HepG2 (cell line): Measurements from ENCODE around the gene AKAP10. TPM values are rescaled to one million over a fixed set of nuclear protein-coding genes. Genes with fewer than 3 reads are reported as not detected.

ENCODE experiments used
- CEBPG ChIP-seq: IDR thresholded peaks from 2 replicates; pipeline ENCODE4 v1.6.1; 2016
- CENPX ChIP-seq: sonication (generic); formaldehyde crosslinking; IDR thresholded peaks from 2 replicates; pipeline ENCODE4 v1.9.0; 2021; ENCODE audit warnings: mild to moderate bottlenecking, missing genetic modification reagents, moderate library complexity
- FOXA3 ChIP-seq: IDR thresholded peaks from 2 replicates; pipeline ENCODE4 v1.6.1; 2016; ENCODE audit warnings: missing genetic modification reagents, missing compliant biosample characterization
- IKZF5 ChIP-seq: IDR thresholded peaks from 2 replicates; pipeline ENCODE4 v1.6.1; 2018; ENCODE audit warnings: missing genetic modification reagents, mild to moderate bottlenecking, missing compliant biosample characterization
- MBNL3 ChIP-seq: fragments of 250-450 bp; sonication (Bioruptor Pico); conservative IDR thresholded peaks from 2 replicates; pipeline ENCODE4 v1.8.0; 2022; ENCODE audit warnings: mild to moderate bottlenecking, inconsistent platforms
- NBN ChIP-seq: fragments of 450-650 bp; conservative IDR thresholded peaks from 2 replicates; pipeline ENCODE4 v1.6.1; 2017
- NFAT5 ChIP-seq: sonication (generic); formaldehyde crosslinking; IDR thresholded peaks from 2 replicates; pipeline ENCODE4 v1.4.0; 2020; ENCODE audit warnings: missing genetic modification reagents
- NFATC3 ChIP-seq: sonication (generic); formaldehyde crosslinking; IDR thresholded peaks from 2 replicates; pipeline ENCODE4 v1.5.1; 2020; ENCODE audit warnings: mild to moderate bottlenecking, missing genetic modification reagents
- PITX1 ChIP-seq: sonication (generic); formaldehyde crosslinking; IDR thresholded peaks from 2 replicates; pipeline ENCODE4 v1.5.1; 2020; ENCODE audit warnings: mild to moderate bottlenecking, missing genetic modification reagents
- RBM39 ChIP-seq: fragments of 200-400 bp; formaldehyde crosslinking; IDR thresholded peaks from one replicate; pipeline ENCODE4 v1.6.1; 2018; ENCODE audit warnings: antibody characterized with exemption, mild to moderate bottlenecking, low read depth, low read length; ENCODE audit not compliant: poor library complexity, severe bottlenecking
- RCOR2 ChIP-seq: IDR thresholded peaks from 2 replicates; pipeline ENCODE4 v1.6.1; 2016; ENCODE audit warnings: missing biosample characterization, missing genetic modification reagents
- REPIN1 ChIP-seq: sonication (generic); formaldehyde crosslinking; IDR thresholded peaks from 2 replicates; pipeline ENCODE4 v1.8.0; 2022; ENCODE audit warnings: missing genetic modification reagents, low read depth, mild to moderate bottlenecking, borderline replicate concordance
- ZBTB44 ChIP-seq: sonication (generic); formaldehyde crosslinking; IDR thresholded peaks from 2 replicates; pipeline ENCODE4 v1.4.0; 2020; ENCODE audit warnings: missing genetic modification reagents
- ZFP90 ChIP-seq: sonication (generic); formaldehyde crosslinking; IDR thresholded peaks from 2 replicates; pipeline ENCODE4 v1.8.0; 2022; ENCODE audit warnings: missing genetic modification reagents, mild to moderate bottlenecking, inconsistent platforms, borderline replicate concordance
- ZNF234 ChIP-seq: sonication (generic); formaldehyde crosslinking; conservative IDR thresholded peaks from 2 replicates; pipeline ENCODE4 v1.5.1; 2020; ENCODE audit warnings: mild to moderate bottlenecking, missing genetic modification reagents
- ZNF296 ChIP-seq: sonication (generic); formaldehyde crosslinking; conservative IDR thresholded peaks from 2 replicates; pipeline ENCODE4 v1.5.0; 2020; ENCODE audit warnings: mild to moderate bottlenecking, missing genetic modification reagents
- ZNF512B ChIP-seq: sonication (generic); formaldehyde crosslinking; IDR thresholded peaks from 2 replicates; pipeline ENCODE4 v1.5.1; 2020; ENCODE audit warnings: missing genetic modification reagents, mild to moderate bottlenecking, borderline replicate concordance
- polyA plus RNA-seq, 8 experiments: library from polyadenylated mRNA; depleted of rRNA in 3 of 8; stranded (reverse) in 7 of 8; unstranded in 1 of 8; fragments of >200 nt; fragmentation: Illumina TruSeq in 4 of 8; extraction: Trizol in 4 of 8; gene quantifications; 2 replicates each; pipeline versions ENCODE4 v1.2.1 to v1.2.3, GENCODE V29; 2011 to 2016; ENCODE audit warnings: low read depth in 4 of 8, missing spikeins in 1 of 8, mixed read lengths in 1 of 8; ENCODE audit not compliant: insufficient read depth in 1 of 8
- total RNA-seq, 5 experiments: library from RNA; depleted of rRNA; stranded (reverse); fragments of >200 nt; fragmentation: Illumina TruSeq; extraction: Trizol; gene quantifications; 2 replicates each; pipeline ENCODE4 v1.2.3, GENCODE V29; 2016; ENCODE audit warnings: low read depth in 1 of 5

The AKAP10 gene
- total and polyA plus RNA-seq, 2 of the 13 experiments (the other 11 are each of a cell fraction or from before 2014, with no cell fraction given): 17.6 to 21.7 TPM

- TF ChIP-seq NFAT5 (CRISPR knock-in tag) (peak; percentile 79), CENPX (CRISPR knock-in tag) (no peak), CEBPG (CRISPR knock-in tag) (peak; percentile 21; the same call in 1 of the 2 replicates), ZBTB44 (0 out of 2 replicates have a peak, but pooled peaks have one; percentile 51), RBM39 (peak; percentile 92), RCOR2 (CRISPR knock-in tag) (peak; percentile 46; the same call in 1 of the 2 replicates), NBN (no peak), ZNF296 (peak; percentile 56; the same call in 1 of the 2 replicates), IKZF5 (peak; percentile 80; the same call in 1 of the 2 replicates), MBNL3 (CRISPR knock-in tag) (no peak), FOXA3 (CRISPR knock-in tag) (peak; percentile 78), REPIN1 (CRISPR knock-in tag) (peak; percentile 81; the same call in 1 of the 2 replicates), NFATC3 (CRISPR knock-in tag) (peak; percentile 72; the same call in 1 of the 2 replicates), ZFP90 (CRISPR knock-in tag) (peak; percentile 93; the same call in 1 of the 2 replicates), ZNF234 (no peak), PITX1 (peak; percentile 79), ZNF512B (CRISPR knock-in tag) (no peak)
Measured at GRCh38 chr17:19977293-19978208, at the start of gene AKAP10 (continued).
